ENCODE results near the gene CENPL. TPM values are rescaled to one million over a fixed set of nuclear protein-coding genes. Genes with fewer than 3 reads are reported as not detected.
"Not testable (repeated sequence)": the region's sequence is repeated elsewhere in the genome, so short reads cannot be mapped to it uniquely, and the experiment has no call there.

CENPL gene
- total RNA-seq, 3 donors from 2014 or later, result 4.5 to 6.0 (median 4.6) TPM

- Histone ChIP-seq H3K4me3 (no peak overlapping the region), H3K9me3 (no peaks in the 10 kb centered on the region), H3K36me3 (no peaks in the 10 kb centered on the region), H3K27ac (no peak overlapping the region), H3K27me3 (no peaks in the 10 kb centered on the region), H3K4me1 (peaks cover 0 to under 1% of the 10 kb centered on the region in 2 donors)
- TF ChIP-seq POLR2AphosphoS5 (IDR thresholded peaks at IDR 0.05) (no peak), CTCF (IDR thresholded peaks at IDR 0.05) (no peak), POLR2A (IDR thresholded peaks at IDR 0.05) (no peak)
- intact Hi-C loops (cut with DNase I; ENCODE audit: low total_unique reads), result no loop called here
- no peak for DNase-seq (ENCODE audit: low spot score in 2 of 2)
Measured at GRCh38 chr1:173861731-173862145, 37.1 kb upstream of the CENPL start.

GRCh38 chr1:173860065-173860464 is 35.4 kb upstream of the CENPL start:
- Histone ChIP-seq H3K36me3 (peaks cover 3% of the 10 kb centered on the region), H3K27me3 (no peaks in the 10 kb centered on the region), H3K27ac (no peak overlapping the region), H3K4me3 (no peak overlapping the region), H3K4me1 (no peaks in the 10 kb centered on the region), H3K9me3 (no peaks in the 10 kb centered on the region)
- TF ChIP-seq CTCF (IDR thresholded peaks at IDR 0.05), result no peak
- no peak for TF ChIP-seq POLR2A (IDR thresholded peaks at IDR 0.05)
- TF ChIP-seq POLR2AphosphoS5 (IDR thresholded peaks at IDR 0.05), result no peak
- DNase-seq (ENCODE audit: low spot score in 2 of 2), result no peak
- intact Hi-C loops (cut with DNase I; ENCODE audit: low total_unique reads), result no loop called here

- H3K36me3 ChIP-seq; H3K27me3 ChIP-seq; H3K9me3 ChIP-seq; intact Hi-C loops (cut with DNase I; ENCODE audit: low total_unique reads); H3K4me3 ChIP-seq; H3K27ac ChIP-seq; DNase-seq (ENCODE audit: low spot score in 2 of 2); H3K4me1 ChIP-seq: not testable (repeated sequence)
Measured at GRCh38 chr1:173859547-173859946, 34.9 kb upstream of the CENPL start.

- Histone ChIP-seq H3K4me3 (no peak overlapping the region), H3K27ac (no peak overlapping the region), H3K4me1 (no peaks in the 10 kb centered on the region), H3K27me3 (no peaks in the 10 kb centered on the region), H3K9me3 (no peaks in the 10 kb centered on the region), H3K36me3 (peaks cover 3% of the 10 kb centered on the region)
- TF ChIP-seq POLR2A (IDR thresholded peaks at IDR 0.05), result no peak
- TF ChIP-seq CTCF (IDR thresholded peaks at IDR 0.05), result no peak
- no peak for TF ChIP-seq POLR2AphosphoS5 (IDR thresholded peaks at IDR 0.05)
- no peak for DNase-seq (ENCODE audit: low spot score in 2 of 2)
- intact Hi-C loops (cut with DNase I; ENCODE audit: low total_unique reads), result no loop called here
Measured at GRCh38 chr1:173857363-173857917, 32.8 kb upstream of the CENPL start.

GRCh38 chr1:173856903-173857302 is 32.2 kb upstream of the CENPL start:
- TF ChIP-seq POLR2AphosphoS5 (IDR thresholded peaks at IDR 0.05), result no peak
- Histone ChIP-seq H3K27ac (no peak overlapping the region), H3K4me1 (no peaks in the 10 kb centered on the region), H3K4me3 (no peak overlapping the region), H3K9me3 (no peaks in the 10 kb centered on the region), H3K27me3 (no peaks in the 10 kb centered on the region), H3K36me3 (peaks cover 3% of the 10 kb centered on the region)
- DNase-seq (ENCODE audit: low spot score in 2 of 2), result no peak
- intact Hi-C loops (cut with DNase I; ENCODE audit: low total_unique reads), result no loop called here

GRCh38 chr1:173856014-173856413 is 31.3 kb upstream of the CENPL start:
- Histone ChIP-seq H3K9me3 (no peaks in the 10 kb centered on the region), H3K4me3 (no peak overlapping the region), H3K4me1 (no peaks in the 10 kb centered on the region), H3K36me3 (peaks cover 3% of the 10 kb centered on the region), H3K27ac (no peak overlapping the region), H3K27me3 (no peaks in the 10 kb centered on the region)
- DNase-seq (ENCODE audit: low spot score in 2 of 2), result no peak
- intact Hi-C loops (cut with DNase I; ENCODE audit: low total_unique reads), result no loop called here
- TF ChIP-seq CTCF (IDR thresholded peaks at IDR 0.05) (no peak), POLR2A (IDR thresholded peaks at IDR 0.05) (no peak), POLR2AphosphoS5 (IDR thresholded peaks at IDR 0.05) (no peak)

Measured in breast epithelium (tissue), 4 donors.